GM21786 (cell line): Measurements from ENCODE around the gene MFN1.

ENCODE experiments used
- ATAC-seq: cut with Tn5 transposase; IDR thresholded peaks from one replicate; pipeline ENCODE4 v1.9.1; 2021; ENCODE audit not compliant: unreplicated experiment

Gene MFN1

DNA sequence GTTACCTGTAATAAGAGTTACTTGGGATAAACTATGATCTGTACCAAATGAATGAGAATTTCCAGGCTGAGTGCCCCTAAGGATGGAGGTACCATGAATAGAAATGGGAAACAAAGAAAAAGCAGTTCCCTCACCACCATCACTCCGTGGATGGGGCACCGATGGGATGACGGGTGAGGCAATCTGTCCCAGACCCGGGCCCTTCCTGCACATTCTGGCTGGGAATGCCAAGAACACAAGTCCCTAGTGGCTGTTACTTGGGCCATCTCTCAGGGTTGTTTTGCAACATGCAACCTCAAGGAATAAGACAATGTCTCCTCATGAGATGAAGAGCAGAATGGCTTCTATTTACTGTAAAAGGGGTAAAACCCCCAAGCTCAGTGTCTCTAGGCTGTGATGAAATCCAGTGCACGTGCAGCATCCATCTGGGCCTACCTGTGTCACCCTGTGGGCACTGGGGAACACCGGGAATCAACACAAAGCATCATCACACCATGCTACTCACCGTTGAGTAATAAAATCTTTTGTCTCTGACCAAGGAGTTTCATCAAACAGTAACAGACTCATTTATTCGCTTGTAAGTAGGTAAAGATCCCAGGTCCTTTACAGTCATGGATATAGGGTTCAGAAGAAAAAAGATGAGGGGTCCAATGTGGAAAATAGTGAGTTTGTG lies 81.5 kb downstream of the MFN1 start:
- no peak for ATAC-seq

DNA sequence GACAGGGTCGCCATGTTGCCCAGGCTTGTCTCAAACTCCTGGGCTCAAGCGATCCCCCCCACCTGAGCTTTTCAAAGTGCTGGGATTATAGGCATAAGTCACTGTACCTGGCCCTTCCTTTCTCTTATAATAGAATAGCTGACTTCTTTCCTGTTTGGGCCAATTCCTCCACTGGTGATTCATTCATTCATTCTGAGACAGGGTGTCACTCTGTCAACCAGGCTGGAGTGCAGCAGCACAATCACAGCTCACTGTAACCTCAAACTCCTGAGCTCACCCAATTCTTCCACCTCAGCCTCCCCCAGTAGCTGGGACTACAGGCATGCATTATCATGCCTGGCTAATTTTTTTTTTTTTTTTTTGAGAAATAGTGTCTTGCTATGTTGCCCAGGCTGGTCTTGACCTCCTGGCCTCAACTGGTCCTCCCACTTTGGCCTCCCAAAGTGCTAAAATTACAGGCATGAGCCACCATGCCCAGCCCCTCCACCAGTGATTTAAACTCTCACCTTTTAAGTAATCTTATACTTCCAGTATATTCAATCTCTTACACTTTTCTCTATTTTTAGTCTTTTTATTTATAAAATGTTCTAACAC lies 82.9 kb downstream of the MFN1 start:
- ATAC-seq, result no peak

DNA sequence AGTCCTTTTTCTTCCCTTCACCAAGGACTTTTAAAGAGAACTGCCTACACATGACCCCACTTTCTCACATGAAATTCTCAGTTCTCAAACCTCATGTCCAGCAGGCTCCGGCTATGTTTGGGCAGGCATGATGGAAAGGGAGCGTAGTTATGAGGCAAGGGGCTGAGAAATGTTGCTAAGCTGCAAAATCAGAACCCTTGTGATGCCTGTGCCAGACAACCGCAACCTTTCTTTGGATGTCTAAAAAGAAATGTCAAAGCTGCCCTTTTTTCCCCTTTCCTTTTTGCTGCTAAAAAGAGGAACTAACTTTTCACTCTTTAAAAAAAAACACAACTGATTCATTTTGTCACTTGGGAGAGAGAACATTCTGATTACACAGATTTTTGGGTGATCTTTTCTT lies 84.5 kb downstream of the MFN1 start:
- peak; percentile 74 for ATAC-seq

DNA sequence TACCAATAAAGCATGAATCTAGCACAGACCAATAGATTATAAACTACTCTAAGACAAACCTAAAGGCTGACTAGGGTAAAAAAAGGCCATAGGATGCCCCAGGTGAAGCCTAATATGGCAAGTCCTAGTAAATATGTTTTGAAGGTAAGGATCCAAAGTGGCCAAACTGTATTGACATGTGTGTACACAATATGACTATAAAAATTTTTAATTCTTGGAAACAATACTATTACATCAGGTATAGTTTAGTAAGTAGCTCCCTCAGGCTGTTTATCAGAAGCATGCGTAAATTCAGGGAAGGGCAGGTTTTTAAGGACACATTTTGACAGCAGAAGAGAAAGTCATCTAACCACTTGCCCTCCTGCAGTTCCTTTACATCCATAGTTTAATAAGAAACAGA lies 84.9 kb downstream of the MFN1 start:
- ATAC-seq, result no peak

DNA sequence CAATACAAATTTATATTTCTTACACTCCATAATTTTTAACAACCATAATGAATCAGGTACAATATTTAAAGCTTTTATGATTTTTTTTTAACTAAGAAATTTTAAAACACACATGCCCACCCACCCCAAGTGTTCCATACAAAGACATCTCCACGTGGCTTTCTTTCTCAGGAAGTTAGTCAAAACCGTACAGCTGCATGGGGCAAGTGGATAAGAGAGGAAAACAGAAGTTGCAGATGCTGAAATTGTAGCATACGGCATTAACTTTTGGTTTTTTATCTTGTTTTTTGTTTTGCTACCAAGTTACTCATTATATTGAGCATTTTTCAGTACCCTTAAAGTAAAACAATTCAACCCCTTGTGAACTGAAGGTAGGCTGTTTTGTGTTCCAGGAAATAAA lies 89.0 kb downstream of the MFN1 start:
- no peak for ATAC-seq

DNA sequence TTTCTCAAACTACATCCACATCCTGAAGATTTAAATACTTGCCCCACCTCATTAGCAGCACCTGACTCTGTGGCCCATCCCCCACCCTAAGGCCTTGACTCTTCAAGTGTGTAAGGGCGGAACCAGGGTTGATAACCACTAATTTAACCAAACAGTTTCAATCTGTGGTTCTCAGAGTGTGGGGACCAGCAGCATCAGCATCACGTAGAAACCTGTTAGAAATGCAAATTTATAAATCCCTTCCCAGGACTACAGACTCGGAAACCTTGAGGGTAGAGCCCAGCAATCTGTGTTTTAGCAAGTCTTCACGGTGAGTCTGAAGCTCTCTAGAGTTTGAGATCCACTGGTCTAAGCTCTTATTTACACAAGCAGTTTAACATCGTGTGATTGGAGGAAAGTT lies 91.3 kb downstream of the MFN1 start:
- ATAC-seq, result peak; percentile 93
